Activated T-cell treated with anti-CD3 and anti-CD28 coated beads, Interleukin-2, amount 50 U/mL, for 4 hours (primary cell): Measurements from ENCODE around the gene USP2. TPM values are rescaled to one million over a fixed set of nuclear protein-coding genes. Genes with fewer than 3 reads are reported as not detected.
"Not testable (repeated sequence)": the region's sequence is repeated elsewhere in the genome, so short reads cannot be mapped to it uniquely, and the experiment has no call there.

Source experiments
- ATAC-seq, 2 donors: fragments of 200-7000 bp; cut with Tn5 transposase; one replicate each; pipeline ENCODE4 v1.10.0; 2021
- DNase-seq: peaks from one replicate; pipeline ENCODE4 v3.0.0-alpha.2; 2020
- H3K27me3 Mint-ChIP-seq: one replicate; pipeline ENCODE4 v1.8.0; 2021; ENCODE audit warnings: low read depth, mixed read lengths
- H3K36me3 Mint-ChIP-seq: one replicate; pipeline ENCODE4 v1.8.0; 2022; ENCODE audit warnings: mixed read lengths; ENCODE audit not compliant: insufficient read depth
- H3K4me1 Mint-ChIP-seq: one replicate; pipeline ENCODE4 v1.8.0; 2021; ENCODE audit warnings: low read depth, mixed read lengths
- H3K4me3 Mint-ChIP-seq: one replicate; pipeline ENCODE4 v1.8.0; 2021; ENCODE audit warnings: mild to moderate bottlenecking, moderate library complexity, mixed read lengths
- H3K9me3 Mint-ChIP-seq: one replicate; pipeline ENCODE4 v1.8.0; 2021; ENCODE audit warnings: mixed read lengths
- total RNA-seq, 3 donors: library from RNA; stranded (reverse); gene quantifications; one replicate each; pipeline ENCODE4 v1.2.1, GENCODE V29; 2021

Gene USP2
- total RNA-seq, 3 donors from 2014 or later, result 0.19 to 0.53 (median 0.37) TPM

GRCh38 chr11:119417726-119418540 lies 36.4 kb upstream of the USP2 start:
- DNase-seq (no peak), ATAC-seq (no peak)
- H3K4me3 Mint-ChIP-seq, result no peak overlapping the region
- H3K4me1 Mint-ChIP-seq, result peaks cover 10% of the 10 kb centered on the region
- peaks cover 4% of the 10 kb centered on the region for H3K9me3 Mint-ChIP-seq
- H3K36me3 Mint-ChIP-seq, result peaks cover 3% of the 10 kb centered on the region
- H3K27me3 Mint-ChIP-seq, result peaks cover 44% of the 10 kb centered on the region

- Mint-ChIP-seq H3K9me3 (peaks cover 4% of the 10 kb centered on the region), H3K36me3 (peaks cover 3% of the 10 kb centered on the region), H3K27me3 (peaks cover 35% of the 10 kb centered on the region), H3K4me3 (no peak overlapping the region), H3K4me1 (peaks cover 2% of the 10 kb centered on the region)
- no peak for DNase-seq
- no peak for ATAC-seq
Observed at GRCh38 chr11:119416606-119417580, 35.4 kb upstream of the USP2 start.

- H3K27me3 Mint-ChIP-seq, result peaks cover 27% of the 10 kb centered on the region
- H3K4me3 Mint-ChIP-seq, result no peak overlapping the region
- no peak for DNase-seq
- ATAC-seq, result no peak
- no peaks in the 10 kb centered on the region for H3K4me1 Mint-ChIP-seq
- H3K9me3 Mint-ChIP-seq, result peaks cover 4% of the 10 kb centered on the region
- H3K36me3 Mint-ChIP-seq, result peaks cover 3% of the 10 kb centered on the region
Observed at GRCh38 chr11:119415966-119416365, 34.5 kb upstream of the USP2 start.

GRCh38 chr11:119415517-119415916 lies 34.0 kb upstream of the USP2 start:
- Mint-ChIP-seq H3K4me1 (no peaks in the 10 kb centered on the region), H3K36me3 (peaks cover 3% of the 10 kb centered on the region)

GRCh38 chr11:119414734-119415133 lies 33.2 kb upstream of the USP2 start:
- Mint-ChIP-seq H3K27me3 (peaks cover 15% of the 10 kb centered on the region), H3K9me3 (peaks cover 4% of the 10 kb centered on the region), H3K4me1 (no peaks in the 10 kb centered on the region), H3K36me3 (peaks cover 3% of the 10 kb centered on the region), H3K4me3 (no peak overlapping the region)
- DNase-seq (no peak), ATAC-seq (no peak)

More at GRCh38 chr11:119415517-119415916, 34.0 kb upstream of the USP2 start:
- Mint-ChIP-seq H3K9me3 (peaks cover 4% of the 10 kb centered on the region), H3K27me3 (peaks cover 23% of the 10 kb centered on the region), H3K4me3 (no peak overlapping the region)
- no peak for ATAC-seq
- no peak for DNase-seq

- Mint-ChIP-seq H3K36me3 (peaks cover 3% of the 10 kb centered on the region), H3K27me3 (peaks cover 11% of the 10 kb centered on the region), H3K9me3 (peaks cover 4% of the 10 kb centered on the region), H3K4me1 (no peaks in the 10 kb centered on the region), H3K4me3 (no peak overlapping the region)
- no peak for DNase-seq
- no peak for ATAC-seq
Observed at GRCh38 chr11:119414321-119414720, 32.8 kb upstream of the USP2 start.

- peaks cover 3% of the 10 kb centered on the region for H3K36me3 Mint-ChIP-seq
- DNase-seq (no peak), ATAC-seq (no peak)
- peaks cover 4% of the 10 kb centered on the region for H3K9me3 Mint-ChIP-seq
- no peak overlapping the region for H3K4me3 Mint-ChIP-seq
- H3K27me3 Mint-ChIP-seq, result peaks cover 3% of the 10 kb centered on the region
- no peaks in the 10 kb centered on the region for H3K4me1 Mint-ChIP-seq
Observed at GRCh38 chr11:119412072-119412471, 30.6 kb upstream of the USP2 start.

GRCh38 chr11:119410501-119410900 lies 29.0 kb upstream of the USP2 start:
- Mint-ChIP-seq H3K36me3 (peaks cover 3% of the 10 kb centered on the region), H3K9me3 (peaks cover 4% of the 10 kb centered on the region), H3K4me3 (no peak overlapping the region), H3K4me1 (no peaks in the 10 kb centered on the region), H3K27me3 (peaks cover 2% of the 10 kb centered on the region)
- DNase-seq (no peak), ATAC-seq (no peak)

- Mint-ChIP-seq H3K4me1 (no peaks in the 10 kb centered on the region), H3K36me3 (peaks cover 3% of the 10 kb centered on the region), H3K4me3 (no peak overlapping the region), H3K27me3 (no peaks in the 10 kb centered on the region), H3K9me3 (peaks cover 4% of the 10 kb centered on the region)
- DNase-seq, result no peak
- no peak for ATAC-seq
Observed at GRCh38 chr11:119409731-119410130, 28.2 kb upstream of the USP2 start.

GRCh38 chr11:119406005-119406404 lies 24.5 kb upstream of the USP2 start:
- ATAC-seq (no peak), DNase-seq (no peak)
- H3K4me1 Mint-ChIP-seq, result no peaks in the 10 kb centered on the region
- H3K27me3 Mint-ChIP-seq, result no peaks in the 10 kb centered on the region
- peaks cover 7% of the 10 kb centered on the region for H3K9me3 Mint-ChIP-seq
- no peak overlapping the region for H3K4me3 Mint-ChIP-seq
- no peaks in the 10 kb centered on the region for H3K36me3 Mint-ChIP-seq

GRCh38 chr11:119405448-119405847 lies 24.0 kb upstream of the USP2 start:
- peaks cover 12% of the 10 kb centered on the region for H3K9me3 Mint-ChIP-seq
- not testable (repeated sequence) for DNase-seq, ATAC-seq, H3K27me3 Mint-ChIP-seq, H3K36me3 Mint-ChIP-seq, H3K4me3 Mint-ChIP-seq, H3K4me1 Mint-ChIP-seq

- Mint-ChIP-seq H3K27me3 (peaks cover 5% of the 10 kb centered on the region), H3K9me3 (peaks cover 16% of the 10 kb centered on the region), H3K36me3 (no peaks in the 10 kb centered on the region), H3K4me1 (no peaks in the 10 kb centered on the region), H3K4me3 (no peak overlapping the region)
- ATAC-seq (no peak), DNase-seq (no peak)
Observed at GRCh38 chr11:119404872-119405271, 23.4 kb upstream of the USP2 start.

- H3K9me3 Mint-ChIP-seq, result peaks cover 33% of the 10 kb centered on the region
- H3K36me3 Mint-ChIP-seq, result no peaks in the 10 kb centered on the region
- no peaks in the 10 kb centered on the region for H3K4me1 Mint-ChIP-seq
- ATAC-seq, result no peak
- peaks cover 16% of the 10 kb centered on the region for H3K27me3 Mint-ChIP-seq
- DNase-seq, result no peak
- H3K4me3 Mint-ChIP-seq, result no peak overlapping the region
Observed at GRCh38 chr11:119403021-119403420, 21.5 kb upstream of the USP2 start.

- DNase-seq (no peak), ATAC-seq (no peak)
- no peak overlapping the region for H3K4me3 Mint-ChIP-seq
- H3K36me3 Mint-ChIP-seq, result no peaks in the 10 kb centered on the region
- no peaks in the 10 kb centered on the region for H3K4me1 Mint-ChIP-seq
- peaks cover 38% of the 10 kb centered on the region for H3K9me3 Mint-ChIP-seq
- H3K27me3 Mint-ChIP-seq, result peaks cover 16% of the 10 kb centered on the region
Observed at GRCh38 chr11:119402470-119402869, 21.0 kb upstream of the USP2 start.
